SK-N-SH treated with all-trans-retinoic acid at 6 μM for 48 hours (cell line): Measurements from ENCODE around the gene SVOPL.

ENCODE experiments used
- BACH2 ChIP-seq: fragments of 250-450 bp; sonication (Bioruptor Pico); IDR thresholded peaks from 2 replicates; pipeline ENCODE4 v1.9.0; 2021; ENCODE audit warnings: mild to moderate bottlenecking, borderline replicate concordance
- ESRRG ChIP-seq: fragments of 250-450 bp; sonication (Bioruptor Pico); IDR thresholded peaks from 2 replicates; pipeline ENCODE4 v1.6.1; 2021; ENCODE audit warnings: mild to moderate bottlenecking
- GLIS3 ChIP-seq: fragments of 250-450 bp; sonication (Bioruptor Pico); IDR thresholded peaks from 2 replicates; pipeline ENCODE4 v1.5.0; 2020; ENCODE audit warnings: mild to moderate bottlenecking, moderate library complexity
- RARB ChIP-seq: fragments of 250-450 bp; sonication (Bioruptor Pico); IDR thresholded peaks from 2 replicates; pipeline ENCODE4 v1.8.0; 2021; ENCODE audit warnings: mild to moderate bottlenecking, moderate library complexity
- SNAI2 ChIP-seq: fragments of 250-450 bp; sonication (Bioruptor Pico); IDR thresholded peaks from 2 replicates; pipeline ENCODE4 v1.5.0; 2020; ENCODE audit warnings: mild to moderate bottlenecking, moderate library complexity
- TCF4 ChIP-seq: fragments of 250-450 bp; sonication (Bioruptor Pico); IDR thresholded peaks from 2 replicates; pipeline ENCODE4 v1.8.0; 2021; ENCODE audit warnings: mild to moderate bottlenecking, moderate library complexity, borderline replicate concordance
- ZFP30 ChIP-seq: fragments of 450-650 bp; formaldehyde crosslinking; IDR thresholded peaks from 2 replicates; pipeline ENCODE4 v1.5.0; 2022; ENCODE audit warnings: mild to moderate bottlenecking, moderate library complexity
- ZNF70 ChIP-seq: fragments of 450-650 bp; formaldehyde crosslinking; IDR thresholded peaks from 2 replicates; pipeline ENCODE4 v1.5.0; 2020; ENCODE audit warnings: mild to moderate bottlenecking, moderate library complexity
- ZNF8 ChIP-seq: fragments of 450-650 bp; formaldehyde crosslinking; IDR thresholded peaks from 2 replicates; pipeline ENCODE4 v1.5.0; 2020; ENCODE audit warnings: mild to moderate bottlenecking, moderate library complexity
- TF ChIP-seq, protein P1 (sequence below): fragments of 250-450 bp; sonication (Bioruptor Pico); IDR thresholded peaks from 2 replicates; pipeline ENCODE4 v1.5.1; 2020; ENCODE audit warnings: low read depth, mild to moderate bottlenecking, moderate library complexity
- TF ChIP-seq, protein P2 (sequence below): fragments of 250-450 bp; sonication (Bioruptor Pico); IDR thresholded peaks from 2 replicates; pipeline ENCODE4 v1.8.0; 2020; ENCODE audit warnings: mild to moderate bottlenecking, moderate library complexity, borderline replicate concordance
- TF ChIP-seq, protein P3 (sequence below): fragments of 250-450 bp; sonication (Bioruptor Pico); IDR thresholded peaks from 2 replicates; pipeline ENCODE4 v1.5.1; 2021; ENCODE audit warnings: mild to moderate bottlenecking, moderate library complexity

DNA sequence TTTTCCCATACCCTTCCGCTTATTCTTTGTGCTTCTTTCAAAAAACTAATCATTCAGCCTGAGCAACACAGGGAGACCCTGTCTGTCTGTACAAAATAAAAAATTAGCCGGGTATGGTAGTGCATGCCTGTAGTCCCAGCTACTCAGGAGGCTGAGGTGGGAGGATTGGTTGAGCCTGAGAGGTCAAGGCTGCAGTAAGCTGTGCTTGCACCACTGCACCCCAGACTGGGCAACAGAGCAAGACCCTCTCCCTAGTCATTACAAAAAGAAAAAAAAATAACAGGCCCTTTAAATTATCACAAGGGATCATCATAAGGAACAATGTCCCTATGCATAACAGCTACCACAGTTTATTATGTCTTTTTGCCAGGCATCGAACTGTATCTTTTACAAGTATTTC, 121.5 kb downstream of the SVOPL start:
- TF ChIP-seq RARB (CRISPR knock-in tag) (no peak), SNAI2 (CRISPR knock-in tag) (no peak), ZFP30 (no peak), ZNF8 (CRISPR knock-in tag) (no peak), ZNF70 (CRISPR knock-in tag) (no peak), GLIS3 (CRISPR knock-in tag) (no peak), TCF4 (CRISPR knock-in tag) (no peak), BACH2 (no peak), ESRRG (CRISPR knock-in tag) (no peak)
- TF ChIP-seq, protein P1, sequence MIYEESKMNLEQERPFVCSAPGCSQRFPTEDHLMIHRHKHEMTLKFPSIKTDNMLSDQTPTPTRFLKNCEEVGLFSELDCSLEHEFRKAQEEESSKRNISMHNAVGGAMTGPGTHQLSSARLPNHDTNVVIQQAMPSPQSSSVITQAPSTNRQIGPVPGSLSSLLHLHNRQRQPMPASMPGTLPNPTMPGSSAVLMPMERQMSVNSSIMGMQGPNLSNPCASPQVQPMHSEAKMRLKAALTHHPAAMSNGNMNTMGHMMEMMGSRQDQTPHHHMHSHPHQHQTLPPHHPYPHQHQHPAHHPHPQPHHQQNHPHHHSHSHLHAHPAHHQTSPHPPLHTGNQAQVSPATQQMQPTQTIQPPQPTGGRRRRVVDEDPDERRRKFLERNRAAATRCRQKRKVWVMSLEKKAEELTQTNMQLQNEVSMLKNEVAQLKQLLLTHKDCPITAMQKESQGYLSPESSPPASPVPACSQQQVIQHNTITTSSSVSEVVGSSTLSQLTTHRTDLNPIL (CRISPR knock-in tag), result no peak
- TF ChIP-seq, protein P2, sequence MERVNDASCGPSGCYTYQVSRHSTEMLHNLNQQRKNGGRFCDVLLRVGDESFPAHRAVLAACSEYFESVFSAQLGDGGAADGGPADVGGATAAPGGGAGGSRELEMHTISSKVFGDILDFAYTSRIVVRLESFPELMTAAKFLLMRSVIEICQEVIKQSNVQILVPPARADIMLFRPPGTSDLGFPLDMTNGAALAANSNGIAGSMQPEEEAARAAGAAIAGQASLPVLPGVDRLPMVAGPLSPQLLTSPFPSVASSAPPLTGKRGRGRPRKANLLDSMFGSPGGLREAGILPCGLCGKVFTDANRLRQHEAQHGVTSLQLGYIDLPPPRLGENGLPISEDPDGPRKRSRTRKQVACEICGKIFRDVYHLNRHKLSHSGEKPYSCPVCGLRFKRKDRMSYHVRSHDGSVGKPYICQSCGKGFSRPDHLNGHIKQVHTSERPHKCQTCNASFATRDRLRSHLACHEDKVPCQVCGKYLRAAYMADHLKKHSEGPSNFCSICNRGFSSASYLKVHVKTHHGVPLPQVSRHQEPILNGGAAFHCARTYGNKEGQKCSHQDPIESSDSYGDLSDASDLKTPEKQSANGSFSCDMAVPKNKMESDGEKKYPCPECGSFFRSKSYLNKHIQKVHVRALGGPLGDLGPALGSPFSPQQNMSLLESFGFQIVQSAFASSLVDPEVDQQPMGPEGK, result no peak
- TF ChIP-seq, protein P3, sequence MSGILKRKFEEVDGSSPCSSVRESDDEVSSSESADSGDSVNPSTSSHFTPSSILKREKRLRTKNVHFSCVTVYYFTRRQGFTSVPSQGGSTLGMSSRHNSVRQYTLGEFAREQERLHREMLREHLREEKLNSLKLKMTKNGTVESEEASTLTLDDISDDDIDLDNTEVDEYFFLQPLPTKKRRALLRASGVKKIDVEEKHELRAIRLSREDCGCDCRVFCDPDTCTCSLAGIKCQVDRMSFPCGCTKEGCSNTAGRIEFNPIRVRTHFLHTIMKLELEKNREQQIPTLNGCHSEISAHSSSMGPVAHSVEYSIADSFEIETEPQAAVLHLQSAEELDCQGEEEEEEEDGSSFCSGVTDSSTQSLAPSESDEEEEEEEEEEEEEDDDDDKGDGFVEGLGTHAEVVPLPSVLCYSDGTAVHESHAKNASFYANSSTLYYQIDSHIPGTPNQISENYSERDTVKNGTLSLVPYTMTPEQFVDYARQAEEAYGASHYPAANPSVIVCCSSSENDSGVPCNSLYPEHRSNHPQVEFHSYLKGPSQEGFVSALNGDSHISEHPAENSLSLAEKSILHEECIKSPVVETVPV, result no peak
